Right atrium auricular region (tissue), 2 donors: ENCODE results near the gene FIG4. TPM values are rescaled to one million over a fixed set of nuclear protein-coding genes. Genes with fewer than 3 reads are reported as not detected.

Source experiments
- DNase-seq: peaks from one replicate; pipeline ENCODE4 v3.0.0-alpha.2; 2019; ENCODE audit warnings: low spot score
- H3K27ac ChIP-seq, 2 donors: fragments of 200-600 bp; sonication (generic); 1 replicate in 1 of 2; 2 replicates in 1 of 2; pipeline ENCODE4 v1.5.1; 2016 to 2019
- H3K27me3 ChIP-seq, 2 donors: fragments of 200-600 bp; sonication (generic); one replicate each; pipeline versions ENCODE4 v1.5.1 to v1.6.0; 2017 to 2019
- H3K36me3 ChIP-seq: fragments of 200-600 bp; sonication (generic); one replicate; pipeline ENCODE4 v1.5.1; 2016
- H3K4me1 ChIP-seq, 2 donors: fragments of 200-600 bp; sonication (generic); one replicate each; pipeline versions ENCODE4 v1.5.1 to v1.6.0; 2017 to 2019
- H3K4me3 ChIP-seq, 2 donors: fragments of 200-600 bp; sonication (generic); 1 replicate in 1 of 2; 2 replicates in 1 of 2; pipeline ENCODE4 v1.5.1; 2017 to 2019; ENCODE audit warnings: mild to moderate bottlenecking in 1 of 2, moderate library complexity in 1 of 2
- H3K9me3 ChIP-seq, 2 donors: fragments of 200-600 bp; sonication (generic); one replicate each; pipeline ENCODE4 v1.5.1; 2019
- CTCF ChIP-seq, 2 donors: fragments of 200-600 bp; sonication (generic); IDR thresholded peaks; one replicate each; pipeline ENCODE4 v1.5.1; 2019; ENCODE audit warnings: antibody characterized with exemption in 2 of 2
- total RNA-seq, 2 donors: library from RNA; depleted of rRNA; stranded (reverse); fragments of >200 nt; gene quantifications; one replicate each; pipeline ENCODE4 v1.1.0, GENCODE V29; 2016

FIG4 gene
- total RNA-seq, 2 donors from 2014 or later, result 6.2 to 9.6 TPM

- Histone ChIP-seq H3K36me3 (no peaks in the 10 kb centered on the region), H3K27ac (no peak overlapping the region), H3K4me1 (no peaks in the 10 kb centered on the region), H3K9me3 (no peaks in the 10 kb centered on the region), H3K27me3 (no peaks in the 10 kb centered on the region), H3K4me3 (no peak overlapping the region)
- no peak for DNase-seq
- TF ChIP-seq CTCF (IDR thresholded peaks at IDR 0.05), result no peak
These were observed 56.1 kb downstream of the FIG4 start for GRCh38 chr6:109747221-109747620.

GRCh38 chr6:109759098-109759955 is 68.2 kb downstream of the FIG4 start:
- no peak for TF ChIP-seq CTCF (IDR thresholded peaks at IDR 0.05)
- Histone ChIP-seq H3K27me3 (no peaks in the 10 kb centered on the region), H3K27ac (no peak overlapping the region), H3K4me1 (no peaks in the 10 kb centered on the region), H3K4me3 (no peak overlapping the region), H3K36me3 (no peaks in the 10 kb centered on the region), H3K9me3 (peaks cover 0 to 3% of the 10 kb centered on the region in 2 donors)
- no peak for DNase-seq

GRCh38 chr6:109760208-109760607 is 69.1 kb downstream of the FIG4 start:
- H3K36me3 ChIP-seq, result peaks cover 2% of the 10 kb centered on the region
- no peak overlapping the region for H3K4me3 ChIP-seq
- no peak overlapping the region for H3K27ac ChIP-seq
- no peaks in the 10 kb centered on the region for H3K27me3 ChIP-seq
- no peak for TF ChIP-seq CTCF (IDR thresholded peaks at IDR 0.05)
- H3K9me3 ChIP-seq, result peaks cover 0 to 3% of the 10 kb centered on the region in 2 donors
- no peak for DNase-seq
- H3K4me1 ChIP-seq, result no peaks in the 10 kb centered on the region

- H3K4me1 ChIP-seq, result no peaks in the 10 kb centered on the region
- peaks cover 0 to 3% of the 10 kb centered on the region in 2 donors for H3K9me3 ChIP-seq
- TF ChIP-seq CTCF (IDR thresholded peaks at IDR 0.05), result no peak
- H3K27ac ChIP-seq, result no peak overlapping the region
- peaks cover 8% of the 10 kb centered on the region for H3K36me3 ChIP-seq
- no peak for DNase-seq
- H3K4me3 ChIP-seq, result no peak overlapping the region
- no peaks in the 10 kb centered on the region for H3K27me3 ChIP-seq
These were observed 71.1 kb downstream of the FIG4 start for GRCh38 chr6:109762166-109762565.

- Histone ChIP-seq H3K4me3 (no peak overlapping the region), H3K36me3 (peaks cover 15% of the 10 kb centered on the region), H3K27ac (no peak overlapping the region), H3K27me3 (no peaks in the 10 kb centered on the region), H3K9me3 (peaks cover 0 to 3% of the 10 kb centered on the region in 2 donors), H3K4me1 (no peaks in the 10 kb centered on the region)
- no peak for TF ChIP-seq CTCF (IDR thresholded peaks at IDR 0.05)
- DNase-seq, result no peak
These were observed 71.8 kb downstream of the FIG4 start for GRCh38 chr6:109762769-109763441.
